Left lung (tissue), 10 donors: ENCODE measurements around the gene ZSCAN10. TPM values are rescaled to one million over a fixed set of nuclear protein-coding genes. Genes with fewer than 3 reads are reported as not detected.
A peak's percentile ranks its signal among the peaks of the same experiment; 100 is the strongest.

Experiments
- ATAC-seq: fragments of 200-7000 bp; cut with Tn5 transposase; one replicate; pipeline ENCODE4 v1.9.1; 2020; ENCODE audit warnings: moderate library complexity
- DNase-seq, 4 donors: peaks; one replicate each; pipeline ENCODE4 v3.0.0-alpha.2; 2013 to 2020
- H3K27ac ChIP-seq, 2 donors: fragments of 200-600 bp; sonication (generic) in 1 of 2; one replicate each; pipeline versions ENCODE4 v1.5.0 to v1.8.0; 2020 to 2021
- H3K27me3 ChIP-seq, 2 donors: fragments of 200-600 bp; sonication (generic) in 1 of 2; one replicate each; pipeline versions ENCODE4 v1.5.0 to v1.8.0; 2020 to 2021
- H3K36me3 ChIP-seq, 2 donors: fragments of 200-600 bp; sonication (generic) in 1 of 2; one replicate each; pipeline versions ENCODE4 v1.5.0 to v1.8.0; 2020 to 2021
- H3K4me1 ChIP-seq, 2 donors: fragments of 200-600 bp; one replicate each; pipeline ENCODE4 v1.8.0; 2021
- H3K4me3 ChIP-seq, 2 donors: fragments of 200-600 bp; sonication (generic) in 1 of 2; one replicate each; pipeline versions ENCODE4 v1.5.0 to v1.8.0; 2020 to 2021; ENCODE audit warnings: mild to moderate bottlenecking in 1 of 2
- H3K9me3 ChIP-seq, 2 donors: fragments of 200-600 bp; sonication (generic) in 1 of 2; one replicate each; pipeline versions ENCODE4 v1.5.0 to v1.8.0; 2020 to 2021
- intact Hi-C, 2 donors: fragments of 100-400 bp; cut with DNase I; formaldehyde crosslinking; loops; one replicate each; pipeline versions ENCODE4 v1.11.2 to v1.14.2; 2022
- polyA plus RNA-seq, 6 donors: library from polyadenylated mRNA; unstranded; fragments of 120-200 nt; gene quantifications; one replicate each; pipeline ENCODE4 v1.2.1, GENCODE V29; 2013; ENCODE audit not compliant: insufficient read length in 6 of 6
- total RNA-seq, 2 donors: library from RNA; stranded (reverse); fragmentation: NEBNext Ultra II Directional; extraction: Animal tissue kit (Norgen Biotek cat#: 25700); gene quantifications; one replicate each; pipeline ENCODE4 v1.2.1, GENCODE V29; 2021
- TF ChIP-seq, protein P1 (sequence below), 2 donors: fragments of 200-600 bp; sonication (generic) in 1 of 2; IDR thresholded peaks; one replicate each; pipeline versions ENCODE4 v1.5.0 to v1.8.0; 2021; ENCODE audit warnings: antibody characterized with exemption in 2 of 2
- donor health status: DM: no; HTN: yes; CAD: no.
- donor health status: DM: no; HTN: no; CAD: no.

ZSCAN10 gene
- total and polyA plus RNA-seq, 8 donors: 0.13 TPM; not detected in 7

- Histone ChIP-seq H3K36me3 (peaks cover 0 to 7% of the 10 kb centered on the region in 2 donors), H3K4me1 (peaks cover 15 to 70% of the 10 kb centered on the region in 2 donors), H3K27me3 (no peaks in the 10 kb centered on the region), H3K4me3 (no peak overlapping the region), H3K27ac (no peak overlapping the region), H3K9me3 (no peaks in the 10 kb centered on the region)
- intact Hi-C loops: no loop called here
- ATAC-seq (no peak), DNase-seq (no peak)
- TF ChIP-seq, protein P1, sequence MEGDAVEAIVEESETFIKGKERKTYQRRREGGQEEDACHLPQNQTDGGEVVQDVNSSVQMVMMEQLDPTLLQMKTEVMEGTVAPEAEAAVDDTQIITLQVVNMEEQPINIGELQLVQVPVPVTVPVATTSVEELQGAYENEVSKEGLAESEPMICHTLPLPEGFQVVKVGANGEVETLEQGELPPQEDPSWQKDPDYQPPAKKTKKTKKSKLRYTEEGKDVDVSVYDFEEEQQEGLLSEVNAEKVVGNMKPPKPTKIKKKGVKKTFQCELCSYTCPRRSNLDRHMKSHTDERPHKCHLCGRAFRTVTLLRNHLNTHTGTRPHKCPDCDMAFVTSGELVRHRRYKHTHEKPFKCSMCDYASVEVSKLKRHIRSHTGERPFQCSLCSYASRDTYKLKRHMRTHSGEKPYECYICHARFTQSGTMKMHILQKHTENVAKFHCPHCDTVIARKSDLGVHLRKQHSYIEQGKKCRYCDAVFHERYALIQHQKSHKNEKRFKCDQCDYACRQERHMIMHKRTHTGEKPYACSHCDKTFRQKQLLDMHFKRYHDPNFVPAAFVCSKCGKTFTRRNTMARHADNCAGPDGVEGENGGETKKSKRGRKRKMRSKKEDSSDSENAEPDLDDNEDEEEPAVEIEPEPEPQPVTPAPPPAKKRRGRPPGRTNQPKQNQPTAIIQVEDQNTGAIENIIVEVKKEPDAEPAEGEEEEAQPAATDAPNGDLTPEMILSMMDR (IDR thresholded peaks at IDR 0.05): no peak
Measured at GRCh38 chr16:3063625-3064386, 35.3 kb downstream of the ZSCAN10 start.

- Histone ChIP-seq H3K27me3 (no peaks in the 10 kb centered on the region), H3K4me1 (peaks cover 21 to 71% of the 10 kb centered on the region in 2 donors), H3K9me3 (no peaks in the 10 kb centered on the region), H3K36me3 (peaks cover 0 to 2% of the 10 kb centered on the region in 2 donors), H3K4me3 (no peak overlapping the region), H3K27ac (peak overlapping the region in 1 of 2 donors; percentile 23)
- DNase-seq (no peak), ATAC-seq (no peak)
- intact Hi-C loops: no loop called here
- TF ChIP-seq, protein P1 (IDR thresholded peaks at IDR 0.05): no peak
Measured at GRCh38 chr16:3062553-3062952, 36.5 kb downstream of the ZSCAN10 start.

DNA sequence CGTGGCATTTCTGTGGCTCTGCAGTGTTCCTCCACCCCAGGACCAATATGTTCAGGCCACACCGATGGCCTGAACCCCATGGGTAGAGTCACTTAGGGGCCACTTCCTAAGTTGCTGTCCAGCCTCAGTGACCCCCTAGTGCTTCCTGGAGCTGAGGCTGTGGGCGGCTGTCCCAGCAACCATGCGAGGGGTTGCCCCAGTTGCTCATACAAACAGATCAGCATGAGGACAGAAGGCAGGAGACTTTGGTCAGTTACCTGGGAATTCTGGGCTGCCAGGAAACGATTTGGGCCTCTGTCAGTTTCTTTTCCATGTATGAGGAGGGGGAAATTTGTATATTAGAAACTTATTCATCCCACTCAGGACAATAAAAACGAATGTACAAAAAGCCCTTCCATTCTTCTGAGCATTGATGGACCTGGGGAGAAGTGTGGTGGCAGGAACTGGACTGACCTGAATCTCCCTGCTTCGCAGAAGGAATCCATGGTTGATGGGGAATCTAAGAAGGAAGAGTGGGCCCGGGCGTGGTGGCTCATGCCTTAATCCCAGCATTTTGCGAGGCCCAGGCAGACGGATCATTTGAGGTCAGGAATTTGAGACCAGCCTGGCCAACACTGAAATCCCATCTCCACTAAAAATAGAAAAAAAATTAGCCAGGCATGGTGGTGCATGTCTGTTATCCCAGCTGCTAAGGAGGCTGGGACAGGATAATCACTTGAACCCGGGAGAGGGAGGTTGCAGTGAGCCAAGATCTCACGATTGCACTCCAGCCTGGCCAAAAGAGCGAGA, 38.6 kb downstream of the ZSCAN10 start:
- Histone ChIP-seq H3K27me3 (no peaks in the 10 kb centered on the region), H3K4me3 (no peak overlapping the region), H3K36me3 (peaks cover 0 to 6% of the 10 kb centered on the region in 2 donors), H3K9me3 (no peaks in the 10 kb centered on the region), H3K27ac (peak overlapping the region in 1 of 2 donors; percentile 86), H3K4me1 (peaks cover 21 to 75% of the 10 kb centered on the region in 2 donors)
- no peak for ATAC-seq
- intact Hi-C loops: no loop called here
- TF ChIP-seq, protein P1 (IDR thresholded peaks at IDR 0.05): no peak
- DNase-seq: no peak

- no peak for ATAC-seq
- DNase-seq: no peak
- Histone ChIP-seq H3K4me1 (peaks cover 13 to 75% of the 10 kb centered on the region in 2 donors), H3K27me3 (no peaks in the 10 kb centered on the region), H3K36me3 (peaks cover 0 to 6% of the 10 kb centered on the region in 2 donors), H3K9me3 (no peaks in the 10 kb centered on the region), H3K4me3 (peak overlapping the region; percentile 74 to 76), H3K27ac (peak overlapping the region; percentile 86 to 87)
- intact Hi-C loops: no loop called here
- TF ChIP-seq, protein P1 (IDR thresholded peaks at IDR 0.05): no peak
Measured at GRCh38 chr16:3059723-3060242, 39.3 kb downstream of the ZSCAN10 start.
